SKM-1 treated with dmso at 0.1 percent for 144 hours (cell line): Measurements from ENCODE around the gene STAP2.
"Not testable (repeated sequence)": the region's sequence is repeated elsewhere in the genome, so short reads cannot be mapped to it uniquely, and the experiment has no call there.

ENCODE experiments used
- DNase-seq: peaks from one replicate; lab custom pipeline; 2025; ENCODE audit not compliant: unreplicated experiment; lab: John Stamatoyannopoulos, UW

STAP2 gene

DNA sequence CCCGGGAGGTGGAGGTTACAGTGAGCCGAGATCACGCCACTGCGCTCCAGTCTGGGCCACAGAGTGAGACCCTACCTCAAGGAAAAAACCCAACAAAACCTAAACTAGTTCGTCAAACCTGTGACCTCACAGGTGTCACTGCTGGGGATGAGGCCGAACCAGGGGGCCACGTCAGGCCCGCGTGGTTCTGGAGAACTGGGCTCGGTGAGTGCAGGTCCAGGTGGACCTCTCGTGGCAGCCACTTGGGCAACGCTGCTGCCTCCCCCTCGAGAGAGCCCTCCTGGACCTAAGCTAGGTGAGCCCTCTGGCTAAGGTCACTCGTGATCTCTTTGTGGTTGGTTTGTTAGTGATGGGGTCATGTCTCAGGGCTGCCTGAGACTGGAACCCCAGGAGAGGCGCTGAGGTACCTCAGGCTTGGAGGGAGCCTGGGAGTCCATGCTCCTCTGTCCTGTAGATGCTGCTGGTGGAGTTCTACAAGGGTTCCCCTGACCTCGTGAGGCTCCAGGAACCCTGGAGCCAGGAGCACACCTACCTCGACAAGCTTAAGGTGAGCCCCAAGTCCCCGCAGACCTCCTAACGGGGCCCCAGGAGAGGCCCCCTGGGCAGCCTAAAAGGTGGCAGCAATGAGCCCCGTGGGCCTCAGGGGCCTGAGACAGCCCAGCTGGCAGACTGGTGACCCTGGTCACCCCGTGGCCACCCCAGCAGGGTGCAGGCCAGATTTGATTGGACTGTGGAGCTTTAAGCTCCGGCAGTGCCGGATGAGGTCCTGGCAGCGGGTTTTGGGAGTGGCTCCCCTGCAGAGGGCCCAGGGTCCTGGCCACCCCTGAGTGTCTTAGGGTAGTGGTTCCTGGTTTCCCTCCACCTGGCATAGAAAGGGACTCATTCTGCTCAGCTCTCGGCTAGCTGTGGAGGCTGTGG lies 20.3 kb upstream of the STAP2 start:
- DNase-seq = no peak

DNA sequence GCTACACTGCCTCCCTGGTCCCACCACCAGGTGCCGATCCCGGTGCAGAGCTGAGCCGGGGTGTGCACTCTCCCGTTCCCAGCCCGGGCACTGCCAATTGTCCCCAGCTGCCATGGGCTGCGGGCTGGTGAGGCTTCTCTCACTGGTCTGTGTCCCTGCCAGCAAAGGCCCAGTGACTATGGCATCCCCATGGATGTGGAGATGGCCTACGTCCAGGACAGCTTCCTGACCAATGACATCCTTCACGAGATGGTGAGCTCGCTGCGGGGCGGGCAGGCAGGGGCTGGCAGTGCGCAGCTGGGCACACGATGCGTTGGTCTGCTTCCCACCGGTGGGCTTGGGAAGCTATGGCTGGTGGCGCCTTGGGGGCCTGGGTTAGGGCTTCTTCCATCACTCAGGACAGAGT lies 19.3 kb upstream of the STAP2 start:
- no peak for DNase-seq

GRCh38 chr19:4357095-4357797 lies 18.6 kb upstream of the STAP2 start:
- DNase-seq = no peak

DNA sequence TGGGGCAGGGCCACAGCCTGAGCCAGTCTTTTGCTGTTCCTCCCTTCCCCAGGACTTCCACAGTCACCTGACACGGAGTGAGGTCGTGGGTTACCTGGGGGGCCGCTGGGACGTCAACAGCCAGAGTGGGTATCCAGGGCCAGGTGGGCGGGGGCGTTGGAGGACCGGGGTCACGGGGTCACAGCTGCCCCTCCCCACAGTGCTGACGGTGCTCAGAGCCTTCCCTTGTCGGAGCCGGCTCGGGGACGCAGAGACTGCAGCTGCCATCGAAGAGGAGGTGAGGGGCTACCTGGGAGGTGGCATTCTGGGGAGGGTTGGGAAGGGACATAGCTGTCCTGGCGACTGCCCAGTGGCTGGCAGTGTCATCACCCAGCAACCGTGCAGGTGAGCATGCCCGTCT lies 16.3 kb upstream of the STAP2 start:
- DNase-seq = no peak

DNA sequence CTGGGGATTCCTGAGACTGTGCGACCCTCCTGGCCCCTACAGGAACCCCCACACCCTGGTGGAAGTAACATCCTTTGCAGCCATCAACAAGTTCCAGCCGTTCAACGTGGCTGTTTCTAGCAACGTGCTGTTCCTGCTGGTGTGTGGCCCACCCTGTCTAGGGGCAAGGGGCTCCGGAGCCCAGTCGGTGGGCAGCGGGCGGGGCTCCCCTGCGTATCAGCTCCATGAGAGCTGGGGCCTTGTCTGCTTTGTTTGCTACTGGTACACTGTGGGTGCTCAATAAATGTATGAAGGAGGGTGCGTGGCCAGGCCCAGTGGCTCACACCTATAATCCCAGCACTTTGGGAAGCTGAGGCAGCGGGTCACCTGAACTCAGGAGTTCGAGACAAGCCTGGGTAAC lies 15.7 kb upstream of the STAP2 start:
- DNase-seq = no peak

DNA sequence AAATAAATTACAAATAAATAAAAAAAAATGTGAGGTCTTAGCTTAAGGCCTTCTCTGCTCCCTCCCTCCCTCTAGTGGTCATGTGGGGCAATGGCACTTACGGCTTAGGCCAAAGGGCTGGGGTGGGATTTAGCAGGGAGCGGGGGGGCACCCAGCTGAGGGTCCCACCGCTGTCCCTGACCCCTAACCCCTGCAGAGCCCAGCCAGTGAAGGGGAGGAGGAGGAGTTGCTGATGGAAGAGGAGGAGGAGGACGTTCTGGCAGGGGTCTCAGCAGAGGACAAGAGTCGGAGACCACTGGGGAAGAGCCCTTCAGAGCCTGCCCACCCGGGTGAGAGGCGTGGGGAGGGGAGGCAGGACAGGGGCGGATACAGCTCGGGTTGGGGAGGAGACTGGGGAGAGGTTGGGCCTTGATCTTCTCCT lies 14.1 kb upstream of the STAP2 start:
- DNase-seq = no peak

DNA sequence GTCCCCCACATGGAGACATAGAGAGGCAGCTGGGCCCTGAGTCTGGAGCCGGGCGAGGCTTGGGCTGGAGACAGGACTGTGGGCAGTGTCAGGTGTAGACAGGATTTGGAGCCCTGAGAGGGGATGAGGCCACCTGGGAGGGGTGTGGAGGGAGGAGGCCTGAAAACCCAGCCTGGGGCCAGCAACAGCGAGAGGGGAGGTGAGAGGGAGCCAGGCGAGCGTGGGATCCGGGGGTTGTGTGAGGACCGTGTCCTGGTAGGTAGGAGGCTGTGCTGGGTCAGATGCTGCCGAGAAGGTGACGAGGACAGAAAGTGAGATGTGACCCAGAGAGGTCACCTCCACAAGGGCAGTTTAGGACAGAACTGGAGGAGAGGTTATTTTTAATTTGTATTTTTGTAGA lies 12.1 kb upstream of the STAP2 start:
- DNase-seq = no peak

DNA sequence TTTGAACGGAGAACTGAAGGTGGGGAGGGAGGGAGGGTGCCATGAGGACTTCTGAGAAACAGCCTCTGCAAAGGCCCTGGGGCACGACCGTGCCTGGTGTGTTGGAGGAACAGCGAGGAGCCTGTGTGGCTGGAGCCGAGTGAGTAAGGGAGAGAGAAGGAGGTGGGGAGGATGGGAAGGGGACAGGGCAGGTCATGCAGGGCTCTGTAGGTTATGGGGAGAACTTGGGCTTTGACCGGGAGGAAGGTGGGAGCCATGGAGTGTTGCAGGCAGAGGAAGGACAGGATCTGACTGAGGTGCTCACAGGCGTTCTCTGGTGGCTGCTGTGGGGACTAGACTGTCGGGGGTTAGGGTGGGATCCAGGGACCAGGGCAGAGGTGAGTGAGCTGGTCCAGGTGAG lies 11.5 kb upstream of the STAP2 start:
- no peak for DNase-seq

DNA sequence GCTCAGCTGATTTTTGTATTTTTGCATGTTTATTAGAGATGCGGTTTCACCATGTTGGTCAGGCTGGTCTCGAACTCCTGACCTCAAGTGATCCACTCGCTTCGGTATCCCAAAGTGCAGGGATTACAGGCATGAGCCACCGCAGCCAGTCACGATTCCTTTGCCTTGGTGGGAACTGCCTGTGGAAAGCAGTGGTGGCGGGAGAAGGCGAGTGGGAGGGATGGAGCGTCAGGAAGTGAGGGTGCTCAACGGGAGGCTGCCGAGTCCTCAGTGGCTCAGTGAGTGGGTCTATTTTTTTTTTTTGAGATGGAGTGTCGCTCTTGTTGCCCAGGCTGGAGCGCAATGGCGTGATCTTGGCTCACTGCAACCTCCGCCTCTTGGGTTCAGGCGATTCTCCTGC lies 10.6 kb upstream of the STAP2 start:
- DNase-seq = not testable (repeated sequence)

- DNase-seq = no peak
These were observed 8.9 kb upstream of the STAP2 start for GRCh38 chr19:4347521-4347920.

DNA sequence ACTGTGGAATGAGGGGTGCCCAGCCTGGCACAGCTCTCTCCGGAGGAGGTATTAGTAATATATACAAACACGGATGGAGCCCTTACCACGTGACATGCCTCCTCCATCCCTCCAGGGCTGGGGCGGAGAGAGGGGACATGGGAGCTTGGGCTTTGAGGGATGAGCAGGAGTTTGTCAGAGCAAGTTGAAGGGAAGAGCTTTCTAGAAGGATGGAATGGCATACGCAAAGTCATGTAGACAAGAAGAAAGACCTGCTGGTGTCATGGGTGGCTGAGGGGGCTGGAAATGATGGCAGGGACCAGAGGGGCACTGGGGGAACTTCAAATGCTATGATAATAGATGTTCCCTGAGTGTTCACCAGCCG lies 7.4 kb upstream of the STAP2 start:
- no peak for DNase-seq

DNA sequence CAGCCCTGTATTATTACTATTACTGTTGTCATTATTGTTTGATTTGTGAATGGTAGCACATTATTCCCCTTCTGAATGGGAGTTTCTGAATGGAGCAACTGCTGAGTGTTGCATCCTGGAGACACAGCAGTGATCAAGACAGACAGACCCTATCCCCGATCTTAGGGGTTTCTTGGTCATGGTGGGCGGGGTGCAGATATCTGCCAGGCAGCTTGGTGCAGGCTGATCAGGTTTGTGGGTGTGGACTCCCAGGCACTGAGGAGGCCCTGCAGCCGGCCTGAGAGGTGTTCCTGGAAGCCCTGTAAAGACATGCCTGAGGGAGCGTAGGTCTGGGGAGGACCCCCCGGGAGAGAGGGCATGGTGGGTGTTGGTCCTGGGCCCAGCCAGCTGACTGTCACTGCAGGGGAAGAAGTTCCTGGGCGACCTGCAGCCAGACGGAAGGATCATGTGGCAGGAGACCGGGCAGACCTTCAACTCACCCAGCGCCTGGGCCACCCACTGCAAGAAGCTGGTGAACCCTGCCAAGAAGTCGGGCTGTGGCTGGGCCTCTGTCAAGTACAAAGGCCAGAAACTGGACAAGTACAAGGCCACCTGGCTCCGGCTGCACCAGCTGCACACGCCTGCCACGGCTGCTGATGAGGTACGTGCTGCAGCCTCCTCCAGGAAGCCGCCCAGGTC lies 6.9 kb upstream of the STAP2 start:
- no peak for DNase-seq

DNA sequence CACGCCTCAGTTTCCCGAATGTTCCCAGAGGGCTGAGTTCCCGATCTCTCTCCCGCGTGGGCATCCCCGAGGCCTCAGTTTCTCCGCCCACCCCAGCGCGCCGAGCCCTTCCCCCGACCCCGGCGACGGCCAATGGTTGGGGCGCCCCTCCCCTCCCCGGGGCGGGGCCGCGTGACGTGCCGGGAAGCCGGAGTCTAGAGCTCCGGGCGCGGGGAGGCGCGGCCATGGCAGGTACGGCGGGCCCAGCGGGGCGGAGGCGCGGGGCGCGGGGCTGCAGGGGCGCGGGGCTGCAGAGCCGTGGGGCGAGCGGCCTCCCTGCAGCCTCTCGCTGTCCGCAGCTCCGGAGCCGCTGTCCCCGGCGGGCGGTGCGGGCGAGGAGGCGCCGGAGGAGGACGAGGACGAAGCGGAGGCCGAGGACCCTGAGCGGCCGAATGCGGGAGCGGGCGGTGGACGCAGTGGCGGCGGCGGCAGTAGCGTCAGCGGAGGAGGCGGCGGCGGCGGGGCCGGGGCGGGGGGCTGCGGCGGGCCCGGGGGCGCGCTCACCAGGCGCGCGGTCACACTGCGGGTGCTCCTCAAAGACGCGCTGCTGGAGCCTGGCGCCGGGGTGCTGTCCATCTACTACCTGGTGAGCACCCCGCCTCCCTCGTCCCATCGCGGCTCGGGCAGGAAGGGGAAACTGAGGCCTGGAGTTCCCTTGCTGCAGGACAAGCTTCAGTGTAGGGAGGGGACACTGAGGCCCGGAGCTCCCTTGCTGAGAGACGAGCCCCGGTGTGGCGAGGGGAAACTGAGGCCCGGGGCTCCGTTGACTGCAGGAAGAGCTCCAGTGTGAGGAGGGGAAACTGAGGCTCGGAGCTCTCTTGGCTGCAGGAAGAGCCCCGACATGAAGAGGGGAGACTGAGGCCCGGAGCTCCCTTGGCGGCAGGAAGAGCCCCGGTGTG lies 5.0 kb upstream of the STAP2 start, which contains the start of gene MPND:
TSS of gene MPND (plus strand) at position 193 of the 938 bp plus-strand sequence. CDS start at position 225, 32 bp downstream.
- peak; percentile 79 for DNase-seq

DNA sequence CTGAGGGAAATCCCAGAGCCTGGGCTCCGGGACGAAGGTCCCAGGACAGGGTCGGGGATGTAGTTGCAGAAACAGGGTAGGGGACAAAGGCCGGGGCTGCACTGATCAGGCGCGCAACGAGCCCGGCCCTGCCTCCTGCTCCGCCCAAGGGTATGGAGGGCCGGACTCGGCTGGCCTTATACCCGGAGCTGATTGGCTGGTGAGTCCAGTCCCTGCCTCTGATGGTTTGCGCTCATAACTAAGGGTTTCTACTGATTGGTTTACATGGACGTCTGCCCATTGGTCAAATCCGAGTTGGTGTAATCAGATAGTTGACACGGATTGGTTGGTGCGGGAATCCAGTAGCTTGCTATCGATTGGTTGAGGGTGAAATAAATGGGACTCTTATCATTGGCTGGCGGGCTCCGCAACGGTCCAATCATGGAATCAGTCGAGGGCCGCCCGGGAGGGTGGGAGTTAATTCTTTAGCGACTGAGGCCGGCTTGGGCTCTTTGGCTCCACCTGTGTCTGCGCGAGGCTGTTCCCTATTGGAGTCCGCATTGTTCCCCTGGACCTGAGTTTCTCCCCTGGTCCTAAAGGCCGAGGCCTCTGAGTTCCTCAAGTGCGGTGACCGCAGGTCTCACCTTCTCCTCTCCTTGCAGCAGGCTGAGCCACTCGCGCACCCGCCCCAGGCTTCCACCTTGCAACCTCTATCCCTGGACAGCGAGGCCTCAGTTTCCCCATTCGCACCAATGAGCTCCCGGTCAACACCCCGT lies 4.2 kb upstream of the STAP2 start:
- peak; percentile 99 for DNase-seq

GRCh38 chr19:4342314-4342614 lies 3.6 kb upstream of the STAP2 start:
- DNase-seq = no peak

DNA sequence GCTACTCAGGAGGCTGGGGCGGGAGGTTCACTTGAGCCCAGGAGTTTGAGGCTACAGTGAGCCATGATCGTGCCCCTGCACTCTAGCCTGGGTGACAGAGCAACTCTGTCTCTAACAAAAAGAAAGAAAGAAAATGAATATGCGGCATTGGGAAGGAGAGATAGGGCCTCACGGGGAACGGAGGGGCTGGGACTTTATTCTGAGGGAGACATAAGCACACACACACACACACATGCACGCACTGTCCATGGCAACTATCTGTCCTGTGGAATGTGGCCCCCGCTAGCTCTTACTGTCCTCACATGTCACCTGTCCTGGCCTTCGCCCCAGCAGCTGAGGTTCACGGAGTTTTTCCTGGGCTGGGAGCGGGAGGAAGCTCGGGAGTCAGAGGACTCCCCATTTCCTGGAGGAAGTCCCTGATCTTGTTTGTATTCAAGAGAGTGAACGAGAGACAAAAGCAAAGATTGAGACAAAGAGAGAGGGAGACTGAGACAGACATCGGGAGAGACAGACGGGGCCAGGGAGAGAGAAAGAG lies 654 bp downstream of the STAP2 start:
- DNase-seq = no peak

- DNase-seq = no peak
These were observed 3.6 kb downstream of the STAP2 start for GRCh38 chr19:4334929-4335570.

DNA sequence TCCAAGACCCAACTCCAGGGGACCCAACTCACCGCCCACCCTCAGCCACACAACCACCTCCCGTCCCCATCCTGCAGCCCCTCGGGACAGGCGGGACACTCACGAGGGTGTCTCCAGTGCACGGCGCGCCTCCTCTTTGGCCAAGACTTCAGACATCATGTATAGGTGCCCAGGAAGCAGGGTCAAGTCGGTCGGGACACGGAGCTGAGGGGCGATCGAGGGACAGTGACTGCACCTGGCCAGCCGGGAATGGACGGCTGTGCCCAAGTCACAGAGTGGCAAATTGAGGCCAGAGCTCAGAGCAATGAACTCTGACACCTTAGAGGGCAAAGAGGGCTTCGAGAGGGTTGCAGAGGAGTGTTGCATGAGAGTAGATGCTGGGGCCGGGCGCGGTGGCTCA lies 8.8 kb downstream of the STAP2 start:
- DNase-seq = no peak

DNA sequence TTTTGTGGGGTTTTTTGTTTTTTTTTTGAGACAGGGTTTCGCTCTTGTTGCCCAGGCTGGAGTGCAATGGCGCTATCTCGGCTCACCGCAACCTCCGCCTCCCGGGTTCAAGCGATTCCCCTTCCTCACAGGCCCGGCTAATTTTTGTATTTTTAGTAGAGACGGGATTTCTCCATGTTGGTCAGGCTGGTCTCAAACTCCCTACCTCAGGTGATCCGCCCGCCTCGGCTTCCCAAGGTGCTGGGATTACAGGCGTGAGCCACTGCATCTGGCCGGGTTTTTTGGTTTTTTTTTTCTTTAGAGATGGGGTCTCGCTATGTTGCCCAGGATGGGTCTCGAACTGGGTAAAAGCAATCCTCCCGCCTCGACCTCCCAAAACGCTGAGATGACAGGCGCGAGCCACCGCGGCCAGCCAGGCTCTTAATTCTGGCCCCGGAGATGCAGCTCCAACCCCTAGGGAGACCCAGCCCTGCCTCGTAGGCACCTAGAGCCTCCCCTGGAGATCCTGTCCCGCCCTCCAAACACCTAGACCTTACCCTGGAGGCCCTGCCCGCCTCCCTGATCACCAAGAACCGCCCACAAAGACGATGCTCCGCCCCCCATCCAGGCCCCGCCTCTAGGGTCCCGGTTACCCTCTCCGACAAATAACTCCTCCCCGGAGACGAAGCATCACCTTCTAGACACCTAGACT lies 9.5 kb downstream of the STAP2 start:
- DNase-seq = not testable (repeated sequence)
